SK-N-MC (cell line): ENCODE measurements around the gene TMEM140.

Source experiments
- EZH2 ChIP-seq: fragments of 200-600 bp; sonication (generic); IDR thresholded peaks from one replicate; pipeline ENCODE4 v1.6.1; 2017; ENCODE audit warnings: antibody characterized with exemption
- POLR2AphosphoS5 ChIP-seq: IDR thresholded peaks from 2 replicates; pipeline ENCODE4 v1.6.1; 2012; ENCODE audit warnings: mild to moderate bottlenecking, low read depth, low read length, borderline replicate concordance

DNA sequence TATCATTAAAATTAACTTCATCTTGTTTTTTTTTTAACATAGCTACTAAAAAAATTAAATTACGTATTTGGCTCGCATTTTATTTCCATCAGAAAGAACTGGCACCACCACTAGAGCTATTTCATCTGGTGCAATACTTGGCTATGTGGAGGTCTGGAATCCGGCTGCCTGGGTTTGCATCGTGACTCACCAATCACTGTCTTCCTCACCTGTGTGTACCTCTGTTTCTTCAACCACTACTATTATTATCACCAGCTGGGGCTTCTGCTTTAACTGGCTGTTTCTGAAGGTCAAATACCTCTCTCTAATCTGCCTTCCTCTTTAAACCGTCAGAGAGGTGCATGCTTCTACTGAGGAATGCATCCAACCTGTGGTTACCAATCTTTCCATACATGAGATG lies 57.0 kb downstream of the TMEM140 start:
- TF ChIP-seq POLR2AphosphoS5: no peak
- TF ChIP-seq EZH2: no peak
